Coronary artery (tissue), 2 donors: ENCODE data around the gene TLE4.

Source experiments
- DNase-seq: peaks from one replicate; pipeline ENCODE4 v3.0.0-alpha.2; 2017; ENCODE audit warnings: low spot score
- H3K27ac ChIP-seq, 2 donors: fragments of 200-600 bp; sonication (generic); one replicate each; pipeline ENCODE4 v1.5.1; 2016 to 2019
- H3K4me3 ChIP-seq: fragments of 200-600 bp; sonication (generic); 2 replicates; pipeline ENCODE4 v1.5.1; 2016; ENCODE audit warnings: mild to moderate bottlenecking, moderate library complexity
- CTCF ChIP-seq: fragments of 200-600 bp; sonication (generic); IDR thresholded peaks from one replicate; pipeline ENCODE4 v1.5.1; 2019; ENCODE audit warnings: antibody characterized with exemption

The TLE4 gene

GRCh38 chr9:79623799-79624721 is 52.3 kb downstream of the TLE4 start:
- DNase-seq: no peak
- no peak overlapping the region for H3K4me3 ChIP-seq
- H3K27ac ChIP-seq: no peak overlapping the region
- TF ChIP-seq CTCF: no peak

GRCh38 chr9:79629721-79630120 is 58.0 kb downstream of the TLE4 start:
- Histone ChIP-seq H3K27ac (no peak overlapping the region), H3K4me3 (no peak overlapping the region)
- DNase-seq: no peak
- no peak for TF ChIP-seq CTCF

GRCh38 chr9:79630521-79631403 is 59.0 kb downstream of the TLE4 start:
- no peak for TF ChIP-seq CTCF
- no peak for DNase-seq
- no peak overlapping the region for H3K4me3 ChIP-seq

GRCh38 chr9:79632060-79632459 is 60.3 kb downstream of the TLE4 start:
- no peak for DNase-seq
- H3K27ac ChIP-seq: no peak overlapping the region
- no peak for TF ChIP-seq CTCF

More at GRCh38 chr9:79630521-79631403, 59.0 kb downstream of the TLE4 start:
- H3K27ac ChIP-seq: no peak overlapping the region

GRCh38 chr9:79632705-79633104 is 60.9 kb downstream of the TLE4 start:
- Histone ChIP-seq H3K27ac (no peak overlapping the region), H3K4me3 (no peak overlapping the region)
- no peak for DNase-seq
- TF ChIP-seq CTCF: no peak

More at GRCh38 chr9:79632060-79632459, 60.3 kb downstream of the TLE4 start:
- no peak overlapping the region for H3K4me3 ChIP-seq

GRCh38 chr9:79633558-79633957 is 61.8 kb downstream of the TLE4 start:
- no peak for TF ChIP-seq CTCF
- no peak for DNase-seq
- Histone ChIP-seq H3K27ac (no peak overlapping the region), H3K4me3 (no peak overlapping the region)
